K562 (cell line): Measurements from ENCODE around the gene MRPL33. TPM values are rescaled to one million over a fixed set of nuclear protein-coding genes. Genes with fewer than 3 reads are reported as not detected.

Experiments used
- ATAC-seq: fragments of 200-7000 bp; cut with Tn5 transposase; 3 replicates; pipeline ENCODE4 v1.9.1; 2020; ENCODE audit warnings: moderate library complexity
- BruUV-seq: library from RNA; stranded (reverse); fragments of 400-500 nt; replicated peaks from 2 replicates; lab custom pipeline; 2021; lab: Mats Ljungman, UMichigan
- CTCF ChIA-PET: fragments of 300-600 bp; formaldehyde crosslinking; extraction: SDS; loops from one replicate; lab custom pipeline; 2021; ENCODE audit warnings: low intra/inter-chr PET ratio; lab: Yijun Ruan, JAX
- POLR2A ChIA-PET: fragments of 300-600, 350-650 bp; sonication (Branson Sonifier 250); formaldehyde crosslinking; extraction: SDS; loops from one replicate; lab custom pipeline; 2021; ENCODE audit warnings: antibody characterized with exemption, inconsistent platforms; lab: Yijun Ruan, JAX
- DNase-seq, 4 experiments: peaks; one replicate each; pipeline versions ENCODE4 v3.0.0 to v3.0.0-alpha.2; 2011 to 2018; ENCODE audit warnings: low spot score in 3 of 4, mixed read lengths in 3 of 4; ENCODE audit errors: extremely low read depth in 1 of 4
- FAIRE-seq: peaks from 2 replicates; lab custom pipeline; 2011; peaks lifted over from hg19 to GRCh38; lab: Jason Lieb, UNC
- H2AFZ ChIP-seq: 2 replicates; pipeline ENCODE4 v1.6.0; 2011; ENCODE audit warnings: low read depth, low read length, control low read depth, inconsistent platforms
- H3K27ac ChIP-seq: fragments of 200-600 bp; 3 replicates; pipeline ENCODE4 v1.8.0; 2011; ENCODE audit warnings: low read depth, mild to moderate bottlenecking, control low read depth, inconsistent platforms, low read length, moderate library complexity, mixed read lengths; ENCODE audit errors: extremely low read depth
- H3K27me3 ChIP-seq, 2 experiments: fragments of 300-600 bp in 1 of 2; 2 replicates in 1 of 2; 3 replicates in 1 of 2; pipeline versions ENCODE4 v1.6.0 to v1.8.0; 2011; ENCODE audit warnings: inconsistent platforms in 2 of 2, low read length in 2 of 2, mild to moderate bottlenecking in 1 of 2, mixed read lengths in 1 of 2, moderate library complexity in 1 of 2; ENCODE audit not compliant: control insufficient read depth in 2 of 2, insufficient read depth in 2 of 2
- H3K36me3 ChIP-seq: fragments of 300-600 bp; 3 replicates; pipeline ENCODE4 v1.8.0; 2011; ENCODE audit warnings: mild to moderate bottlenecking, low read length, inconsistent platforms; ENCODE audit not compliant: control insufficient read depth, insufficient read depth
- H3K4me1 ChIP-seq, 2 experiments: fragments of 200-600 bp in 1 of 2; replicated peaks in 1 of 2; 2 replicates in 1 of 2; 3 replicates in 1 of 2; pipeline versions ENCODE4 v1.5.1 to v1.8.0; 2011; ENCODE audit warnings: inconsistent platforms in 2 of 2, low read length in 2 of 2, mild to moderate bottlenecking in 1 of 2, mixed read lengths in 1 of 2, moderate library complexity in 1 of 2; ENCODE audit not compliant: control insufficient read depth in 2 of 2, insufficient read depth in 2 of 2
- H3K4me2 ChIP-seq: 2 replicates; pipeline ENCODE4 v1.6.1; 2011; ENCODE audit warnings: low read length, control low read depth, inconsistent platforms, mixed read lengths; ENCODE audit not compliant: insufficient read depth
- H3K4me3 ChIP-seq: fragments of 200-600 bp; sonication (generic), shearing (Covaris generic); 2 replicates; pipeline ENCODE4 v1.5.1; 2016; ENCODE audit warnings: control low read depth, inconsistent platforms
- H3K79me2 ChIP-seq: fragments of 200-600 bp; 3 replicates; pipeline ENCODE4 v1.8.0; 2011; ENCODE audit warnings: low read length, inconsistent platforms; ENCODE audit not compliant: control insufficient read depth, insufficient read depth
- H3K9ac ChIP-seq, 2 experiments: 2 replicates each; pipeline versions ENCODE4 v1.6.0 to v1.6.1; 2011; ENCODE audit warnings: low read depth in 2 of 2, low read length in 2 of 2, control low read depth in 1 of 2, inconsistent platforms in 1 of 2, mild to moderate bottlenecking in 1 of 2, mixed read lengths in 1 of 2; ENCODE audit not compliant: insufficient read depth in 1 of 2
- H3K9me1 ChIP-seq: one replicate; pipeline ENCODE4 v1.6.0; 2011; ENCODE audit warnings: inconsistent platforms, mild to moderate bottlenecking, low read length, moderate library complexity; ENCODE audit not compliant: control insufficient read depth, insufficient read depth
- H3K9me3 ChIP-seq: replicated peaks from 2 replicates; pipeline ENCODE4 v1.5.1; 2011; ENCODE audit warnings: low read depth, low read length, inconsistent platforms; ENCODE audit not compliant: control insufficient read depth, insufficient read depth
- H4K20me1 ChIP-seq: replicated peaks from 2 replicates; pipeline ENCODE4 v1.6.1; 2011; ENCODE audit warnings: low read length, inconsistent platforms, mixed read lengths; ENCODE audit not compliant: control insufficient read depth, insufficient read depth
- POLR3A ChIP-seq: IDR thresholded peaks from 2 replicates; pipeline ENCODE4 v1.6.1; 2011; ENCODE audit warnings: borderline replicate concordance, mild to moderate bottlenecking, moderate library complexity; ENCODE audit not compliant: insufficient read length, insufficient read depth; ENCODE audit errors: extremely low read depth
- TFE3 ChIP-seq: fragments of 450-650 bp; formaldehyde crosslinking; IDR thresholded peaks from 2 replicates; pipeline ENCODE4 v1.4.0; 2020; ENCODE audit warnings: mild to moderate bottlenecking, mixed read lengths
- WGBS: fragments of 100-300 bp; shearing (Covaris generic); methylation state at CpG from one replicate; pipeline ENCODE4 v1.1.6; 2016; ENCODE audit warnings: low coverage, mixed read lengths; ENCODE audit not compliant: insufficient coverage; ENCODE audit errors: missing lambda C conversion rate; 5-methylcytosine and 5-hydroxymethylcytosine counted together
- in situ Hi-C: fragments of 300-500 bp; cut with MboI; formaldehyde crosslinking; loops from 4 replicates; pipeline ENCODE4 v1.15.0; 2018; ENCODE audit warnings: inconsistent platforms, mixed read lengths
- intact Hi-C: fragments of 100-400 bp; cut with micrococcal nuclease; formaldehyde crosslinking; loops from 2 replicates; pipeline ENCODE4 v1.14.2; 2022
- polyA plus RNA-seq, 8 experiments: library from polyadenylated mRNA; depleted of rRNA in 4 of 8; stranded (reverse) in 5 of 8; unstranded in 3 of 8; fragments of >200 nt; fragmentation: Nextera tagmentation in 2 of 8; fragmentation: Illumina TruSeq in 1 of 8; extraction: Ambion mirVana in 2 of 8; extraction: Trizol in 1 of 8; gene quantifications; 2 replicates each; pipeline versions ENCODE4 v1.2.1 to v1.2.3, GENCODE V29; 2011 to 2014; ENCODE audit warnings: inconsistent platforms in 1 of 8, missing spikeins in 1 of 8
- total RNA-seq, 7 experiments: library from RNA; depleted of rRNA in 6 of 7; stranded (reverse); fragments of >200 nt in 6 of 7; fragmentation: Illumina TruSeq in 2 of 7; extraction: Trizol in 2 of 7; gene quantifications; 2 replicates each; pipeline versions ENCODE4 v1.2.1 to v1.2.3, GENCODE V29; 2011 to 2021; ENCODE audit warnings: low replicate concordance in 1 of 7

Gene MRPL33
- total and polyA plus RNA-seq, 9 of the 15 experiments (the other 6 are each of a cell fraction or from before 2014, with no cell fraction given) = 68.3 to 338 (median 226) TPM

- TF ChIP-seq TFE3 (CRISPR knock-in tag) (peak; percentile 67), POLR3A (no peak)
- ChIA-PET CTCF (no interaction called here), POLR2A (no interaction called here)
- Histone ChIP-seq H4K20me1 (0 out of 2 replicates have a peak, but pooled peaks cover 4% of the 10 kb centered on the region), H3K9ac (no peak overlapping the region), H3K4me2 (no peak overlapping the region), H3K4me1 (no peaks in the 10 kb centered on the region; a peak in 2 of 5 replicates), H3K79me2 (no peaks in the 10 kb centered on the region), H2AFZ (no peak overlapping the region), H3K27ac (no peak overlapping the region), H3K9me1 (no peaks in the 10 kb centered on the region), H3K4me3 (no peak overlapping the region), H3K27me3 (peaks cover 7 to 20% of the 10 kb centered on the region in 2 experiments; a peak in 4 of 5 replicates), H3K9me3 (no peaks in the 10 kb centered on the region), H3K36me3 (no peaks in the 10 kb centered on the region)
- no peak for ATAC-seq
- in situ Hi-C loops = no loop called here
- BruUV-seq = no TSS peak
- 0% methylated on average over 2 of the region's 2 CpGs for WGBS
- FAIRE-seq = no peak
- no peak for DNase-seq
- intact Hi-C loops = loop anchor here (10.0 kb wide), 1 partner anchor 673 kb away; the partner anchor contains the start of gene FOSL2
These were observed 49.5 kb upstream of the MRPL33 start for GRCh38 chr2:27721884-27722485.
